H9 (cell line): ENCODE measurements around the gene PXYLP1. TPM values are rescaled to one million over a fixed set of nuclear protein-coding genes. Genes with fewer than 3 reads are reported as not detected.

Source experiments
- DNase-seq: peaks from one replicate; pipeline ENCODE4 v3.0.0-alpha.2; 2017
- H2AFZ ChIP-seq: one replicate; pipeline ENCODE4 v1.6.1; 2013; ENCODE audit warnings: mild to moderate bottlenecking, low read length, control low read depth, moderate library complexity
- H2AK5ac ChIP-seq: 2 replicates; pipeline ENCODE4 v1.6.1; 2013; ENCODE audit warnings: low read length, control low read depth, mixed read lengths; ENCODE audit not compliant: insufficient read length
- H2BK120ac ChIP-seq: one replicate; pipeline ENCODE4 v1.6.1; 2013; ENCODE audit warnings: low read depth, mild to moderate bottlenecking, low read length, control low read depth, inconsistent platforms; ENCODE audit not compliant: poor library complexity, severe bottlenecking
- H2BK12ac ChIP-seq: 2 replicates; pipeline ENCODE4 v1.6.1; 2013; ENCODE audit warnings: low read length, control low read depth, mixed read lengths, low read depth; ENCODE audit not compliant: insufficient read length
- H2BK15ac ChIP-seq: 2 replicates; pipeline ENCODE4 v1.6.1; 2013; ENCODE audit warnings: low read depth, low read length, control low read depth
- H2BK20ac ChIP-seq: one replicate; pipeline ENCODE4 v1.6.1; 2013; ENCODE audit warnings: low read depth, mild to moderate bottlenecking, low read length, control low read depth, inconsistent platforms; ENCODE audit not compliant: poor library complexity, severe bottlenecking
- H2BK5ac ChIP-seq: 2 replicates; pipeline ENCODE4 v1.6.1; 2013; ENCODE audit warnings: low read length, control low read depth, mixed read lengths; ENCODE audit not compliant: insufficient read length
- H3K14ac ChIP-seq: 2 replicates; pipeline ENCODE4 v1.6.1; 2013; ENCODE audit warnings: low read length, control low read depth; ENCODE audit not compliant: insufficient read depth
- H3K18ac ChIP-seq: 2 replicates; pipeline ENCODE4 v1.6.1; 2013; ENCODE audit warnings: low read depth, mild to moderate bottlenecking, mixed read lengths, low read length, control low read depth; ENCODE audit not compliant: insufficient read length
- H3K23ac ChIP-seq: 2 replicates; pipeline ENCODE4 v1.6.1; 2013; ENCODE audit warnings: low read length, control low read depth, mixed read lengths, low read depth; ENCODE audit not compliant: insufficient read length
- H3K23me2 ChIP-seq: 2 replicates; pipeline ENCODE4 v1.6.1; 2013; ENCODE audit warnings: low read depth, mild to moderate bottlenecking, mixed read lengths, low read length, control low read depth; ENCODE audit not compliant: insufficient read length, poor library complexity, severe bottlenecking
- H3K27ac ChIP-seq: 2 replicates; pipeline ENCODE4 v1.5.1; 2013; ENCODE audit warnings: low read length, control low read depth, mixed read lengths, low read depth; ENCODE audit not compliant: insufficient read length
- H3K27me3 ChIP-seq: 2 replicates; pipeline ENCODE4 v1.6.1; 2013; ENCODE audit warnings: low read length, control low read depth, inconsistent platforms; ENCODE audit not compliant: insufficient read depth
- H3K4ac ChIP-seq: 2 replicates; pipeline ENCODE4 v1.6.1; 2013; ENCODE audit warnings: low read depth, mild to moderate bottlenecking, control low read depth, inconsistent platforms, low read length, moderate library complexity
- H3K4me1 ChIP-seq: 2 replicates; pipeline ENCODE4 v1.6.1; 2013; ENCODE audit warnings: low read length, control low read depth, inconsistent platforms; ENCODE audit not compliant: insufficient read depth
- H3K4me2 ChIP-seq: 2 replicates; pipeline ENCODE4 v1.6.1; 2013; ENCODE audit warnings: low read length, control low read depth, mixed read lengths; ENCODE audit not compliant: insufficient read length, insufficient read depth
- H3K56ac ChIP-seq: 2 replicates; pipeline ENCODE4 v1.6.1; 2013; ENCODE audit warnings: low read depth, mild to moderate bottlenecking, mixed read lengths, low read length, control low read depth; ENCODE audit not compliant: insufficient read length
- H3K79me1 ChIP-seq: 2 replicates; pipeline ENCODE4 v1.6.1; 2013; ENCODE audit warnings: low read depth, mild to moderate bottlenecking, moderate library complexity, low read length, control low read depth, inconsistent platforms; ENCODE audit not compliant: insufficient read depth, poor library complexity, severe bottlenecking
- H3K79me2 ChIP-seq: 2 replicates; pipeline ENCODE4 v1.6.1; 2013; ENCODE audit warnings: low read length, control low read depth, inconsistent platforms; ENCODE audit not compliant: insufficient read depth
- H3K9ac ChIP-seq: 2 replicates; pipeline ENCODE4 v1.6.1; 2013; ENCODE audit warnings: low read length, control low read depth, mixed read lengths; ENCODE audit not compliant: insufficient read length; ENCODE audit errors: extremely low read depth
- H3K9me3 ChIP-seq: one replicate; pipeline ENCODE4 v1.6.1; 2013; ENCODE audit warnings: low read depth, low read length, inconsistent platforms; ENCODE audit not compliant: control insufficient read depth
- H3T11ph ChIP-seq: one replicate; pipeline ENCODE4 v1.6.1; 2013; ENCODE audit warnings: mild to moderate bottlenecking, low read length, control low read depth, inconsistent platforms
- H4K20me1 ChIP-seq: one replicate; pipeline ENCODE4 v1.6.1; 2013; ENCODE audit not compliant: control insufficient read depth, insufficient read length, insufficient read depth
- H4K5ac ChIP-seq: 2 replicates; pipeline ENCODE4 v1.6.1; 2013; ENCODE audit warnings: low read depth, mild to moderate bottlenecking, mixed read lengths, low read length, control low read depth; ENCODE audit not compliant: insufficient read length
- H4K8ac ChIP-seq: replicated peaks from 2 replicates; pipeline ENCODE4 v1.6.1; 2013; ENCODE audit warnings: low read length, control low read depth, mixed read lengths, low read depth; ENCODE audit not compliant: insufficient read length
- H4K91ac ChIP-seq: 2 replicates; pipeline ENCODE4 v1.6.1; 2013; ENCODE audit warnings: low read depth, mild to moderate bottlenecking, moderate library complexity, mixed read lengths, low read length, control low read depth; ENCODE audit not compliant: insufficient read length
- H3K27ac Mint-ChIP-seq, 3 experiments: 2 replicates in 2 of 3; 3 replicates in 1 of 3; pipeline ENCODE4 v1.8.0; 2020 to 2021; ENCODE audit warnings: mixed read lengths in 3 of 3, mild to moderate bottlenecking in 1 of 3, moderate library complexity in 1 of 3
- H3K27me3 Mint-ChIP-seq: 2 replicates; pipeline ENCODE4 v1.8.0; 2021; ENCODE audit warnings: low read depth, mild to moderate bottlenecking, moderate library complexity, mixed read lengths
- H3K36me3 Mint-ChIP-seq, 3 experiments: 2 replicates in 2 of 3; 3 replicates in 1 of 3; pipeline ENCODE4 v1.8.0; 2020 to 2021; ENCODE audit warnings: low read depth in 3 of 3, mixed read lengths in 3 of 3; ENCODE audit not compliant: insufficient read depth in 1 of 3
- H3K4me1 Mint-ChIP-seq, 2 experiments: 2 replicates each; pipeline ENCODE4 v1.8.0; 2020; ENCODE audit warnings: mixed read lengths in 2 of 2
- H3K4me3 Mint-ChIP-seq, 2 experiments: 2 replicates in 1 of 2; 3 replicates in 1 of 2; pipeline ENCODE4 v1.8.0; 2020 to 2021; ENCODE audit warnings: mild to moderate bottlenecking in 2 of 2, mixed read lengths in 2 of 2, moderate library complexity in 1 of 2
- H3K9me3 Mint-ChIP-seq, 2 experiments: 2 replicates in 1 of 2; 3 replicates in 1 of 2; pipeline ENCODE4 v1.8.0; 2020; ENCODE audit warnings: mild to moderate bottlenecking in 2 of 2, mixed read lengths in 2 of 2, moderate library complexity in 1 of 2
- WGBS: extraction: QIAGEN DNeasy Blood & Tissue Kit; methylation state at CpG from one replicate; pipeline ENCODE4 v1.1.7; 2013; ENCODE audit warnings: missing lambda C conversion rate, low lambda C conversion rate, mixed read lengths; ENCODE audit not compliant: insufficient read length; ENCODE audit errors: extremely low coverage; 5-methylcytosine and 5-hydroxymethylcytosine counted together
- total RNA-seq: library from RNA; stranded (reverse); gene quantifications from 2 replicates; pipeline ENCODE4 v1.2.1, GENCODE V29; 2021
- TF ChIP-seq, protein P1 (sequence below): fragments of 200-600 bp; sonication (generic); conservative IDR thresholded peaks from 3 replicates; pipeline ENCODE4 v1.8.0; 2021; ENCODE audit warnings: antibody characterized with exemption, mild to moderate bottlenecking

The PXYLP1 gene
- total RNA-seq, 1 experiment from 2014 or later = 17.9 TPM

GRCh38 chr3:141275032-141275422 is 43.4 kb downstream of the PXYLP1 start:
- Histone ChIP-seq H3K56ac (no peak overlapping the region), H3K27me3 (no peaks in the 10 kb centered on the region), H4K91ac (no peak overlapping the region), H2BK5ac (no peak overlapping the region), H2AFZ (no peak overlapping the region), H3T11ph (no peak overlapping the region), H2BK120ac (no peak overlapping the region), H4K8ac (no peak overlapping the region), H3K23me2 (no peaks in the 10 kb centered on the region), H3K23ac (no peak overlapping the region), H2BK15ac (no peak overlapping the region), H2BK20ac (no peak overlapping the region), H2AK5ac (no peak overlapping the region), H3K9ac (no peak overlapping the region), H3K4me2 (no peak overlapping the region), H3K4ac (no peak overlapping the region), H3K79me2 (no peaks in the 10 kb centered on the region), H3K27ac (no peak overlapping the region), H4K20me1 (no peaks in the 10 kb centered on the region), H2BK12ac (no peak overlapping the region), H3K4me1 (no peaks in the 10 kb centered on the region; the same call in 1 of the 2 replicates), H3K18ac (no peak overlapping the region), H4K5ac (no peak overlapping the region), H3K79me1 (no peaks in the 10 kb centered on the region), H3K14ac (no peak overlapping the region), H3K9me3 (no peaks in the 10 kb centered on the region)
- H3K36me3 Mint-ChIP-seq = peaks cover 2 to 6% (median 5%) of the 10 kb centered on the region in 3 experiments; a peak in 5 of 7 replicates
- H3K9me3 Mint-ChIP-seq = no peaks in the 10 kb centered on the region
- no peak for DNase-seq
- H3K4me1 Mint-ChIP-seq = 0 out of 4 replicates have a peak, but pooled peaks cover 0 to 2% of the 10 kb centered on the region in 2 experiments
- WGBS = no CpG with 5 or more reads among the region's 1 CpG
- H3K27ac Mint-ChIP-seq = no peak overlapping the region
- TF ChIP-seq, protein P1, sequence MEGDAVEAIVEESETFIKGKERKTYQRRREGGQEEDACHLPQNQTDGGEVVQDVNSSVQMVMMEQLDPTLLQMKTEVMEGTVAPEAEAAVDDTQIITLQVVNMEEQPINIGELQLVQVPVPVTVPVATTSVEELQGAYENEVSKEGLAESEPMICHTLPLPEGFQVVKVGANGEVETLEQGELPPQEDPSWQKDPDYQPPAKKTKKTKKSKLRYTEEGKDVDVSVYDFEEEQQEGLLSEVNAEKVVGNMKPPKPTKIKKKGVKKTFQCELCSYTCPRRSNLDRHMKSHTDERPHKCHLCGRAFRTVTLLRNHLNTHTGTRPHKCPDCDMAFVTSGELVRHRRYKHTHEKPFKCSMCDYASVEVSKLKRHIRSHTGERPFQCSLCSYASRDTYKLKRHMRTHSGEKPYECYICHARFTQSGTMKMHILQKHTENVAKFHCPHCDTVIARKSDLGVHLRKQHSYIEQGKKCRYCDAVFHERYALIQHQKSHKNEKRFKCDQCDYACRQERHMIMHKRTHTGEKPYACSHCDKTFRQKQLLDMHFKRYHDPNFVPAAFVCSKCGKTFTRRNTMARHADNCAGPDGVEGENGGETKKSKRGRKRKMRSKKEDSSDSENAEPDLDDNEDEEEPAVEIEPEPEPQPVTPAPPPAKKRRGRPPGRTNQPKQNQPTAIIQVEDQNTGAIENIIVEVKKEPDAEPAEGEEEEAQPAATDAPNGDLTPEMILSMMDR = no peak
- H3K27me3 Mint-ChIP-seq = no peaks in the 10 kb centered on the region
- H3K4me3 Mint-ChIP-seq = no peak overlapping the region
